DND-41 (cell line): ENCODE measurements around the gene GBX1.

Source experiments
- ATAC-seq: fragments of 200-7000 bp; cut with Tn5 transposase; 3 replicates; pipeline ENCODE4 v1.9.1; 2021; ENCODE audit warnings: low read depth; ENCODE audit not compliant: insufficient read depth
- DNase-seq: peaks from one replicate; pipeline ENCODE4 v3.0.0-alpha.2; 2020
- H2AFZ ChIP-seq: 2 replicates; pipeline ENCODE4 v1.6.0; 2012; ENCODE audit warnings: low read depth, low read length
- H3K27ac ChIP-seq: 2 replicates; pipeline ENCODE4 v1.5.1; 2012; ENCODE audit warnings: low read length, inconsistent platforms
- H3K27me3 ChIP-seq: fragments of 200-600 bp; sonication (generic); 2 replicates; pipeline ENCODE4 v1.6.0; 2012; ENCODE audit warnings: low read length, mild to moderate bottlenecking, inconsistent platforms; ENCODE audit not compliant: insufficient read depth, poor library complexity
- H3K36me3 ChIP-seq: 2 replicates; pipeline ENCODE4 v1.5.1; 2012; ENCODE audit warnings: low read length, inconsistent platforms; ENCODE audit not compliant: insufficient read depth
- H3K4me1 ChIP-seq: 2 replicates; pipeline ENCODE4 v1.5.1; 2012; ENCODE audit warnings: mild to moderate bottlenecking, low read length; ENCODE audit not compliant: insufficient read depth
- H3K4me2 ChIP-seq: 2 replicates; pipeline ENCODE4 v1.6.0; 2012; ENCODE audit warnings: mild to moderate bottlenecking, moderate library complexity, low read length, inconsistent platforms; ENCODE audit not compliant: insufficient read depth
- H3K4me3 ChIP-seq, 2 experiments: fragments of 200-600 bp in 1 of 2; shearing (Covaris generic) in 1 of 2; 2 replicates each; pipeline ENCODE4 v1.5.1; 2012 to 2016; ENCODE audit warnings: inconsistent platforms in 2 of 2, low read length in 2 of 2, mild to moderate bottlenecking in 2 of 2, low read depth in 1 of 2, moderate library complexity in 1 of 2
- H3K79me2 ChIP-seq: 2 replicates; pipeline ENCODE4 v1.6.0; 2012; ENCODE audit warnings: low read length, inconsistent platforms; ENCODE audit not compliant: insufficient read depth
- H3K9ac ChIP-seq: 2 replicates; pipeline ENCODE4 v1.6.0; 2012; ENCODE audit warnings: low read depth, mild to moderate bottlenecking, inconsistent platforms, low read length, moderate library complexity
- H3K9me3 ChIP-seq: 2 replicates; pipeline ENCODE4 v1.5.1; 2012; ENCODE audit warnings: low read length, moderate library complexity, mild to moderate bottlenecking, inconsistent platforms; ENCODE audit not compliant: insufficient read depth, severe bottlenecking
- H4K20me1 ChIP-seq: 2 replicates; pipeline ENCODE4 v1.6.0; 2012; ENCODE audit warnings: low read length; ENCODE audit not compliant: insufficient read depth
- EZH2 ChIP-seq: IDR thresholded peaks from 3 replicates; pipeline ENCODE4 v1.6.1; 2012; ENCODE audit warnings: borderline replicate concordance, low read depth, mild to moderate bottlenecking, moderate library complexity, low read length, inconsistent platforms; ENCODE audit not compliant: severe bottlenecking
- TF ChIP-seq, protein P1 (sequence below): IDR thresholded peaks from 2 replicates; pipeline ENCODE4 v1.5.1; 2012; ENCODE audit warnings: borderline replicate concordance, low read length, moderate library complexity, mild to moderate bottlenecking; ENCODE audit not compliant: poor library complexity, severe bottlenecking; ENCODE audit errors: extremely low read depth

Gene GBX1

DNA sequence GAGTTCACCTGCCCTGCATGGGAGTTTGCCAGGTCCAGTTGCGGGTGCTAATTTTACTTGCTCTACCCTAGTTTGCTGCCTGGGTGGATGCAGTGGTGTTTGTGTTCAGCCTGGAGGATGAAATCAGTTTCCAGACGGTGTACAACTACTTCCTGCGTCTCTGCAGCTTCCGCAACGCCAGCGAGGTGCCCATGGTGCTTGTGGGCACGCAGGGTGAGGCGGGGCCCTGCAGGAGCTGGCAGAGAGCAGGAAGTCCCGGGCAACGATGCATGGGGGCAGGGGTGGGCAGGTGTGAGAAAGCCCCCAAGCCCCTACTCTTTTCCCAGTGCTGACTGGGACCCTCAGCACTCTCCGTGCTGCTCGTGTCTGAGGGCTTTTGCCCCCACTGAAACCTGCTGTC lies 49.9 kb downstream of the GBX1 start:
- Histone ChIP-seq H4K20me1 (peaks cover 4% of the 10 kb centered on the region), H3K27ac (peak overlapping the region; percentile 90), H3K4me2 (peak overlapping the region; percentile 88), H3K9ac (peak overlapping the region; percentile 61), H3K4me3 (peak overlapping the region; percentile 25 to 75; a peak in 3 of 4 replicates), H3K79me2 (peaks cover 18% of the 10 kb centered on the region), H3K36me3 (peaks cover 8% of the 10 kb centered on the region; the same call in 1 of the 2 replicates), H3K4me1 (peaks cover 35% of the 10 kb centered on the region), H2AFZ (peak overlapping the region; percentile 88), H3K9me3 (no peaks in the 10 kb centered on the region), H3K27me3 (no peaks in the 10 kb centered on the region)
- ATAC-seq = peak; percentile 96
- DNase-seq = peak; percentile 84
- no peak for TF ChIP-seq EZH2
- TF ChIP-seq, protein P1, sequence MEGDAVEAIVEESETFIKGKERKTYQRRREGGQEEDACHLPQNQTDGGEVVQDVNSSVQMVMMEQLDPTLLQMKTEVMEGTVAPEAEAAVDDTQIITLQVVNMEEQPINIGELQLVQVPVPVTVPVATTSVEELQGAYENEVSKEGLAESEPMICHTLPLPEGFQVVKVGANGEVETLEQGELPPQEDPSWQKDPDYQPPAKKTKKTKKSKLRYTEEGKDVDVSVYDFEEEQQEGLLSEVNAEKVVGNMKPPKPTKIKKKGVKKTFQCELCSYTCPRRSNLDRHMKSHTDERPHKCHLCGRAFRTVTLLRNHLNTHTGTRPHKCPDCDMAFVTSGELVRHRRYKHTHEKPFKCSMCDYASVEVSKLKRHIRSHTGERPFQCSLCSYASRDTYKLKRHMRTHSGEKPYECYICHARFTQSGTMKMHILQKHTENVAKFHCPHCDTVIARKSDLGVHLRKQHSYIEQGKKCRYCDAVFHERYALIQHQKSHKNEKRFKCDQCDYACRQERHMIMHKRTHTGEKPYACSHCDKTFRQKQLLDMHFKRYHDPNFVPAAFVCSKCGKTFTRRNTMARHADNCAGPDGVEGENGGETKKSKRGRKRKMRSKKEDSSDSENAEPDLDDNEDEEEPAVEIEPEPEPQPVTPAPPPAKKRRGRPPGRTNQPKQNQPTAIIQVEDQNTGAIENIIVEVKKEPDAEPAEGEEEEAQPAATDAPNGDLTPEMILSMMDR = no peak

DNA sequence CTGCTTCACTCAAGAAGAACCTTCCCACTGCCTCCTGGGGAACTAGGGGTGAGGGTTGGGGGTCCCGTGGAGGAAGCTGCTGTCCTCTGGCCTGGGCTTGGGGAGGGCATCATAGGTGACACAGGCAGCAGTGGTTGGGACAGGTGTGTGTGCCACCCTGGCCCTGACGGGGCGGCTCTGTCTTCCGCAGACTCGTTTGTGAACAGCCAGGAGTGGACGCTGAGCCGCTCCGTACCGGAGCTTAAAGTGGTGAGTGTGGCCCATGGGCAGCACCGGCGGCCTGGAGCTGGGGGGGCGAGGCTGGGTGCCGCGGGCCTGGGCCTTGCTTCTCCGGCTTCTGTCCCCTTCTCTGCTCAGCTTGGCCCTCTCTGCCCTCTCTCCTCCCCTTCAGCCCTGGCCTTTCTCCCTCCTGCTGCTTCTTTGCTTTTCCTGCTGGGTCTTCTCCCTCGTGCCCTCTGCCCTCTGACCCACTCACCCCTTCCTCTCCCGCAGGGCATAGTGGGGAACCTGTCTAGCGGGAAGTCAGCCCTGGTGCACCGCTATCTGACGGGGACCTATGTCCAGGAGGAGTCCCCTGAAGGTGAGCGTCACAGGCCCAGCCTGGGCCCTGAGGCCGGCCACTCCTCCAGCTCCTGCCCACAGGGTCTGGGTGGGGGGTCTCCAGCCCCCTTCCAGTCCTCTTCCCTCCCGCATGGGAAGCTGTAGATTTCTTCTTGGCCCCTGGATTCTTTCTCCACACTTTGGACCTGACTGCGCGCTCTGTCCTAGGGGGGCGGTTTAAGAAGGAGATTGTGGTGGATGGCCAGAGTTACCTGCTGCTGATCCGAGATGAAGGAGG lies 50.7 kb downstream of the GBX1 start:
- Histone ChIP-seq H3K36me3 (peaks cover 8% of the 10 kb centered on the region; the same call in 1 of the 2 replicates), H3K4me1 (peaks cover 35% of the 10 kb centered on the region), H3K27me3 (no peaks in the 10 kb centered on the region), H3K79me2 (peaks cover 18% of the 10 kb centered on the region), H3K4me2 (peak overlapping the region; percentile 88), H3K4me3 (peak overlapping the region; percentile 25 to 75; a peak in 3 of 4 replicates), H3K9me3 (no peaks in the 10 kb centered on the region), H3K27ac (peak overlapping the region; percentile 90), H3K9ac (peak overlapping the region; percentile 61), H4K20me1 (peaks cover 9% of the 10 kb centered on the region), H2AFZ (peak overlapping the region; percentile 88)
- ATAC-seq (no peak), DNase-seq (no peak)
- TF ChIP-seq, protein P1 = no peak
- TF ChIP-seq EZH2 = no peak

- DNase-seq (no peak), ATAC-seq (no peak)
- Histone ChIP-seq H3K27me3 (no peaks in the 10 kb centered on the region), H4K20me1 (peaks cover 9% of the 10 kb centered on the region), H3K36me3 (peaks cover 8% of the 10 kb centered on the region; the same call in 1 of the 2 replicates), H3K4me2 (peak overlapping the region; percentile 88), H3K9me3 (no peaks in the 10 kb centered on the region), H2AFZ (no peak overlapping the region), H3K27ac (no peak overlapping the region), H3K4me1 (peaks cover 35% of the 10 kb centered on the region), H3K4me3 (peak overlapping the region in 1 of 2 experiments; percentile 75; a peak in 1 of 4 replicates), H3K79me2 (peaks cover 18% of the 10 kb centered on the region), H3K9ac (peak overlapping the region; percentile 61; the same call in 1 of the 2 replicates)
- TF ChIP-seq, protein P1 = no peak
Observed at GRCh38 chr7:151115836-151116418, 51.6 kb downstream of the GBX1 start.
